A549 (cell line): Measurements from ENCODE around the gene DCP2.

ENCODE experiments used
- HOXA7 ChIP-seq: fragments of 250-450 bp; sonication (Bioruptor Pico); IDR thresholded peaks from 2 replicates; pipeline ENCODE4 v1.5.0; 2020; ENCODE audit warnings: mild to moderate bottlenecking, moderate library complexity
- JUNB ChIP-seq: fragments of >200 bp; sonication (Bioruptor Twin); formaldehyde crosslinking; IDR thresholded peaks from 2 replicates; pipeline ENCODE4 v1.6.1; 2016
- POLR2A ChIP-seq: IDR thresholded peaks from 2 replicates; pipeline ENCODE4 v1.6.1; 2012; ENCODE audit warnings: mild to moderate bottlenecking, low read length
- RNF2 ChIP-seq: fragments of 200-600 bp; sonication (generic); IDR thresholded peaks from 2 replicates; pipeline ENCODE4 v1.6.1; 2016; ENCODE audit warnings: low read depth, mild to moderate bottlenecking, antibody characterized with exemption, moderate library complexity, borderline replicate concordance
- SREBF2 ChIP-seq: fragments of 450-650 bp; IDR thresholded peaks from 2 replicates; pipeline ENCODE4 v1.6.1; 2014; ENCODE audit warnings: mild to moderate bottlenecking, moderate library complexity
- TF ChIP-seq, protein P1 (sequence below): fragments of >200 bp; sonication (Bioruptor Twin); formaldehyde crosslinking; IDR thresholded peaks from 3 replicates; pipeline ENCODE4 v1.5.1; 2016
- TF ChIP-seq, protein P2 (sequence below): fragments of 450-650 bp; IDR thresholded peaks from 2 replicates; pipeline ENCODE4 v1.6.1; 2014; ENCODE audit warnings: antibody characterized with exemption
- TF ChIP-seq, protein P3 (sequence below): IDR thresholded peaks from 2 replicates; pipeline ENCODE4 v1.6.1; 2012

DNA sequence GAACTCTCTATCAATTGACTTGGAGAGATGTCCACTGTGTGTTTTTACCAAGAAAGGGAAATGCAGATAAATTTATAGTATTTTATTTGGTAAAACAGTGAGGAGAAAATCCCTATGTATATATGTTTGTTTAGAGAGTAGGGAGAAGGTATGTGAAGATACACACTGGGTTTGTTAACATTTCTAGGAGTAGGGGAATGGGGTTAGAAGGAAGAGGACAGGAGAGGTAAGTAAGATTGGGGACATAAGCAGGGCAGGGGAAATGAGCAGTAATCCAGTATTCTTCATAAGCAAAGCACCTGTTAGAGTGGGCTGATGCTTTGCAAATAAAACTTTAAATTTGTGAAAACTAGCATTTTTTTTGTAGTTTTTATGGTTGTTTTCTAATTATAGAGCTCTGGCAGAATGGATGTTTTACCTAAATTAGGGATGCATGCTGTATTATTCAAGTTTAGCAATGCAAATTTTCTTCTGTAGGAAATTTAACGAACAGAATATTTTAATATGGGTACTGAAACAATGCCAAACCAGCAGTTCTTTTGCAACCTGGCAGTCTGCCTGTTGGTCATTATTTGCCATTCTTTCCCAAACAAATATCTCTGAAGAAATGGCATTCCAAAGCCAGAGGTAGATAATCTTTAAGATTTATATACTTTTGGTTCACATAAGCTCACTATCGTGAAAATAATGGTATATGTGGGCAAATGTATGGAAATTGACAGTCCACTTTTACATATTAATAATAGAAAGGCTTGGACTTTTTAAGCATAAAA is 19.4 kb upstream of the DCP2 start:
- TF ChIP-seq, protein P1, sequence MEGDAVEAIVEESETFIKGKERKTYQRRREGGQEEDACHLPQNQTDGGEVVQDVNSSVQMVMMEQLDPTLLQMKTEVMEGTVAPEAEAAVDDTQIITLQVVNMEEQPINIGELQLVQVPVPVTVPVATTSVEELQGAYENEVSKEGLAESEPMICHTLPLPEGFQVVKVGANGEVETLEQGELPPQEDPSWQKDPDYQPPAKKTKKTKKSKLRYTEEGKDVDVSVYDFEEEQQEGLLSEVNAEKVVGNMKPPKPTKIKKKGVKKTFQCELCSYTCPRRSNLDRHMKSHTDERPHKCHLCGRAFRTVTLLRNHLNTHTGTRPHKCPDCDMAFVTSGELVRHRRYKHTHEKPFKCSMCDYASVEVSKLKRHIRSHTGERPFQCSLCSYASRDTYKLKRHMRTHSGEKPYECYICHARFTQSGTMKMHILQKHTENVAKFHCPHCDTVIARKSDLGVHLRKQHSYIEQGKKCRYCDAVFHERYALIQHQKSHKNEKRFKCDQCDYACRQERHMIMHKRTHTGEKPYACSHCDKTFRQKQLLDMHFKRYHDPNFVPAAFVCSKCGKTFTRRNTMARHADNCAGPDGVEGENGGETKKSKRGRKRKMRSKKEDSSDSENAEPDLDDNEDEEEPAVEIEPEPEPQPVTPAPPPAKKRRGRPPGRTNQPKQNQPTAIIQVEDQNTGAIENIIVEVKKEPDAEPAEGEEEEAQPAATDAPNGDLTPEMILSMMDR, result no peak
- TF ChIP-seq POLR2A (no peak), HOXA7 (CRISPR knock-in tag) (no peak), SREBF2 (no peak), JUNB (0 out of 2 replicates have a peak, but pooled peaks have one; percentile 19), RNF2 (no peak)
- TF ChIP-seq, protein P2, sequence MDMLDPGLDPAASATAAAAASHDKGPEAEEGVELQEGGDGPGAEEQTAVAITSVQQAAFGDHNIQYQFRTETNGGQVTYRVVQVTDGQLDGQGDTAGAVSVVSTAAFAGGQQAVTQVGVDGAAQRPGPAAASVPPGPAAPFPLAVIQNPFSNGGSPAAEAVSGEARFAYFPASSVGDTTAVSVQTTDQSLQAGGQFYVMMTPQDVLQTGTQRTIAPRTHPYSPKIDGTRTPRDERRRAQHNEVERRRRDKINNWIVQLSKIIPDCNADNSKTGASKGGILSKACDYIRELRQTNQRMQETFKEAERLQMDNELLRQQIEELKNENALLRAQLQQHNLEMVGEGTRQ, result no peak
- TF ChIP-seq, protein P3, sequence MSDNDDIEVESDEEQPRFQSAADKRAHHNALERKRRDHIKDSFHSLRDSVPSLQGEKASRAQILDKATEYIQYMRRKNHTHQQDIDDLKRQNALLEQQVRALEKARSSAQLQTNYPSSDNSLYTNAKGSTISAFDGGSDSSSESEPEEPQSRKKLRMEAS, result no peak
